CD14-positive monocyte (primary cell): Measurements from ENCODE around the gene CRYBG3. TPM values are rescaled to one million over a fixed set of nuclear protein-coding genes. Genes with fewer than 3 reads are reported as not detected.
"Not testable (repeated sequence)": the region's sequence is repeated elsewhere in the genome, so short reads cannot be mapped to it uniquely, and the experiment has no call there.

Experiments
- DNase-seq, 3 donors: peaks; one replicate each; pipeline ENCODE4 v3.0.0-alpha.2; 2011 to 2022
- H2AFZ ChIP-seq: 2 replicates; pipeline ENCODE4 v1.6.0; 2012; ENCODE audit warnings: mild to moderate bottlenecking, low read depth, low read length, inconsistent platforms; ENCODE audit not compliant: insufficient read depth, poor library complexity, severe bottlenecking
- H3K27ac ChIP-seq, 2 donors: 1 replicate in 1 of 2; 2 replicates in 1 of 2; pipeline ENCODE4 v1.5.1; 2012 to 2013; ENCODE audit warnings: low read length in 2 of 2, control low read depth in 1 of 2, inconsistent platforms in 1 of 2, low read depth in 1 of 2, mild to moderate bottlenecking in 1 of 2
- H3K27me3 ChIP-seq, 2 donors: one replicate each; pipeline versions ENCODE4 v1.6.0 to v1.6.1; 2011 to 2013; ENCODE audit warnings: low read length in 2 of 2; ENCODE audit not compliant: control insufficient read depth in 2 of 2, insufficient read depth in 2 of 2
- H3K36me3 ChIP-seq, 2 donors: replicated peaks in 1 of 2; 1 replicate in 1 of 2; 2 replicates in 1 of 2; pipeline versions ENCODE4 v1.5.1 to v1.6.1; 2012 to 2013; ENCODE audit warnings: low read length in 2 of 2, control low read depth in 1 of 2, inconsistent platforms in 1 of 2, mild to moderate bottlenecking in 1 of 2; ENCODE audit not compliant: insufficient read depth in 2 of 2, control insufficient read depth in 1 of 2
- H3K4me1 ChIP-seq, 2 donors: 1 replicate in 1 of 2; 2 replicates in 1 of 2; pipeline versions ENCODE4 v1.5.1 to v1.6.1; 2012 to 2013; ENCODE audit warnings: low read length in 2 of 2, control low read depth in 1 of 2, inconsistent platforms in 1 of 2, mild to moderate bottlenecking in 1 of 2, moderate library complexity in 1 of 2; ENCODE audit not compliant: insufficient read depth in 2 of 2, control insufficient read depth in 1 of 2
- H3K4me2 ChIP-seq: replicated peaks from 2 replicates; pipeline ENCODE3; 2012; ENCODE audit warnings: low read length, moderate library complexity, mild to moderate bottlenecking; ENCODE audit not compliant: poor library complexity, severe bottlenecking; ENCODE audit errors: extremely low read depth
- H3K4me3 ChIP-seq, 3 experiments: fragments of 200-600 bp in 1 of 3; sonication (generic) in 1 of 3; replicated peaks in 1 of 3; 1 replicate in 2 of 3; 2 replicates in 1 of 3; pipeline ENCODE4 v1.5.1; 2011 to 2013; ENCODE audit warnings: low read length in 3 of 3, mild to moderate bottlenecking in 3 of 3, control low read depth in 2 of 3, low read depth in 2 of 3, inconsistent platforms in 1 of 3, moderate library complexity in 1 of 3
- H3K79me2 ChIP-seq: 2 replicates; pipeline ENCODE4 v1.6.0; 2012; ENCODE audit warnings: mild to moderate bottlenecking, control low read depth, inconsistent platforms, low read length, moderate library complexity; ENCODE audit not compliant: insufficient read depth
- H3K9ac ChIP-seq: 2 replicates; pipeline ENCODE4 v1.6.0; 2017; ENCODE audit warnings: low read length, mild to moderate bottlenecking; ENCODE audit not compliant: insufficient read depth, poor library complexity, severe bottlenecking
- H3K9me3 ChIP-seq, 2 donors: replicated peaks in 1 of 2; 1 replicate in 1 of 2; 2 replicates in 1 of 2; pipeline versions ENCODE4 v1.5.1 to v1.6.1; 2012 to 2013; ENCODE audit warnings: low read length in 2 of 2, control low read depth in 1 of 2; ENCODE audit not compliant: control insufficient read depth in 1 of 2, insufficient read depth in 1 of 2
- H4K20me1 ChIP-seq: 2 replicates; pipeline ENCODE4 v1.6.0; 2012; ENCODE audit warnings: mild to moderate bottlenecking, low read length, control low read depth, moderate library complexity; ENCODE audit not compliant: insufficient read depth
- H3K27ac Mint-ChIP-seq, 7 donors: one replicate each; pipeline ENCODE4 v1.8.0; 2020; ENCODE audit warnings: mild to moderate bottlenecking in 7 of 7, mixed read lengths in 7 of 7, moderate library complexity in 6 of 7, inconsistent platforms in 2 of 7
- H3K27me3 Mint-ChIP-seq, 3 donors: one replicate each; pipeline ENCODE4 v1.8.0; 2021 to 2022; ENCODE audit warnings: low read depth in 3 of 3, mild to moderate bottlenecking in 3 of 3, mixed read lengths in 3 of 3, moderate library complexity in 3 of 3, inconsistent platforms in 1 of 3
- H3K36me3 Mint-ChIP-seq, 2 donors: one replicate each; pipeline ENCODE4 v1.8.0; 2020; ENCODE audit warnings: mixed read lengths in 2 of 2, inconsistent platforms in 1 of 2, mild to moderate bottlenecking in 1 of 2
- H3K4me1 Mint-ChIP-seq: one replicate; pipeline ENCODE4 v1.8.0; 2020; ENCODE audit warnings: mild to moderate bottlenecking, mixed read lengths
- H3K4me3 Mint-ChIP-seq, 2 donors: one replicate each; pipeline ENCODE4 v1.8.0; 2020; ENCODE audit warnings: mild to moderate bottlenecking in 2 of 2, mixed read lengths in 2 of 2, moderate library complexity in 1 of 2
- H3K9me3 Mint-ChIP-seq, 7 donors: one replicate each; pipeline ENCODE4 v1.8.0; 2020 to 2022; ENCODE audit warnings: mixed read lengths in 7 of 7, mild to moderate bottlenecking in 6 of 7, moderate library complexity in 6 of 7, inconsistent platforms in 2 of 7
- CTCF ChIP-seq: fragments of 200-600 bp; IDR thresholded peaks from one replicate; pipeline ENCODE4 v1.8.0; 2022; ENCODE audit warnings: antibody characterized with exemption, mild to moderate bottlenecking
- WGBS: methylation state at CpG from one replicate; pipeline ENCODE4 v1.1.5; 2013; ENCODE audit warnings: missing lambda C conversion rate; ENCODE audit not compliant: insufficient coverage; 5-methylcytosine and 5-hydroxymethylcytosine counted together
- intact Hi-C, 2 donors: fragments of 100-400 bp; cut with micrococcal nuclease; formaldehyde crosslinking; loops; one replicate each; pipeline versions ENCODE4 v1.15.0 to v1.15.1; 2023
- polyA plus RNA-seq, 3 donors: library from polyadenylated mRNA; depleted of rRNA in 1 of 3; unstranded in 2 of 3; stranded (reverse) in 1 of 3; fragments of 300-500 nt in 2 of 3; fragments of >200 nt in 1 of 3; fragmentation: Illumina TruSeq in 2 of 3; gene quantifications; 1 replicate in 2 of 3; 2 replicates in 1 of 3; pipeline ENCODE4 v1.2.3, GENCODE V29; 2012 to 2021

CRYBG3 gene
- polyA plus RNA-seq, 3 donors: 2.3 to 6.8 (median 5.3) TPM

- peaks cover 72% of the 10 kb centered on the region for H4K20me1 ChIP-seq
- WGBS: 100% methylated on average over 1 of the region's 2 CpGs
- peaks cover 0 to 6% (median 2%) of the 10 kb centered on the region in 7 donors for H3K9me3 Mint-ChIP-seq
- no peak overlapping the region for H3K4me3 ChIP-seq
- H3K4me1 Mint-ChIP-seq: peaks cover 14% of the 10 kb centered on the region
- H3K79me2 ChIP-seq: peaks cover 31% of the 10 kb centered on the region
- no peaks in the 10 kb centered on the region for H3K9me3 ChIP-seq
- no peak overlapping the region for H3K4me3 Mint-ChIP-seq
- no peaks in the 10 kb centered on the region for H3K27me3 ChIP-seq
- intact Hi-C loops: no loop called here
- TF ChIP-seq CTCF: no peak
- H3K36me3 Mint-ChIP-seq: peaks cover 7 to 12% of the 10 kb centered on the region in 2 donors
- no peak overlapping the region for H3K27ac ChIP-seq
- no peaks in the 10 kb centered on the region for H3K27me3 Mint-ChIP-seq
- H3K27ac Mint-ChIP-seq: no peak overlapping the region
- H3K9ac ChIP-seq: no peak overlapping the region
- H3K4me1 ChIP-seq: no peaks in the 10 kb centered on the region
- no peaks in the 10 kb centered on the region for H3K36me3 ChIP-seq
- no peak overlapping the region for H2AFZ ChIP-seq
- H3K4me2 ChIP-seq: no peak overlapping the region
- DNase-seq: no peak
Observed at GRCh38 chr3:97830638-97831037, 8.8 kb downstream of the CRYBG3 start.

- Mint-ChIP-seq H3K4me1 (peaks cover 14% of the 10 kb centered on the region), H3K27me3 (no peaks in the 10 kb centered on the region), H3K4me3 (no peak overlapping the region), H3K36me3 (peaks cover 7 to 12% of the 10 kb centered on the region in 2 donors), H3K9me3 (peaks cover 0 to 6% (median 2%) of the 10 kb centered on the region in 7 donors), H3K27ac (no peak overlapping the region)
- Histone ChIP-seq H3K4me1 (no peaks in the 10 kb centered on the region), H3K9ac (no peak overlapping the region), H3K36me3 (no peaks in the 10 kb centered on the region), H3K9me3 (no peaks in the 10 kb centered on the region), H4K20me1 (peaks cover 72% of the 10 kb centered on the region), H3K79me2 (peaks cover 26% of the 10 kb centered on the region), H3K27me3 (no peaks in the 10 kb centered on the region), H3K4me3 (no peak overlapping the region), H2AFZ (no peak overlapping the region), H3K27ac (no peak overlapping the region), H3K4me2 (no peak overlapping the region)
- no peak for TF ChIP-seq CTCF
- DNase-seq: no peak
- intact Hi-C loops: no loop called here
- no CpG with 5 or more reads among the region's 1 CpG for WGBS
Observed at GRCh38 chr3:97831140-97831539, 9.3 kb downstream of the CRYBG3 start.

GRCh38 chr3:97833184-97833583 is 11.4 kb downstream of the CRYBG3 start:
- H3K27ac ChIP-seq, DNase-seq, H3K36me3 ChIP-seq, H3K9ac ChIP-seq, H2AFZ ChIP-seq, H3K4me2 ChIP-seq, H3K27me3 ChIP-seq, H3K9me3 Mint-ChIP-seq, H3K4me3 Mint-ChIP-seq, H3K27ac Mint-ChIP-seq, H3K9me3 ChIP-seq, H3K4me1 ChIP-seq, H3K4me3 ChIP-seq, H3K27me3 Mint-ChIP-seq, intact Hi-C loops: not testable (repeated sequence)
- peaks cover 11% of the 10 kb centered on the region for H3K4me1 Mint-ChIP-seq
- peaks cover 16% of the 10 kb centered on the region for H3K79me2 ChIP-seq
- peaks cover 7 to 15% of the 10 kb centered on the region in 2 donors for H3K36me3 Mint-ChIP-seq
- H4K20me1 ChIP-seq: peaks cover 67% of the 10 kb centered on the region
- WGBS: no CpG with 5 or more reads among the region's 4 CpGs
